IPS DF 6.9 (cell line): ENCODE data around the gene CANT1.

Experiments used
- DNase-seq: peaks from one replicate; pipeline ENCODE4 v3.0.0-alpha.2; 2013; ENCODE audit warnings: low read depth, low spot score
- H3K27ac ChIP-seq: one replicate; pipeline ENCODE4 v1.5.1; 2013; ENCODE audit warnings: low read length, control low read depth
- H3K27me3 ChIP-seq: 2 replicates; pipeline ENCODE4 v1.6.1; 2013; ENCODE audit warnings: mild to moderate bottlenecking, low read length; ENCODE audit not compliant: control insufficient read depth, insufficient read depth
- H3K36me3 ChIP-seq: 2 replicates; pipeline ENCODE4 v1.6.1; 2013; ENCODE audit warnings: low read length; ENCODE audit not compliant: control insufficient read depth, insufficient read depth
- H3K4me1 ChIP-seq: 2 replicates; pipeline ENCODE4 v1.6.1; 2013; ENCODE audit warnings: low read length; ENCODE audit not compliant: control insufficient read depth, insufficient read depth
- H3K4me3 ChIP-seq: 2 replicates; pipeline ENCODE4 v1.5.1; 2013; ENCODE audit warnings: mild to moderate bottlenecking, low read length
- H3K9me3 ChIP-seq: 2 replicates; pipeline ENCODE4 v1.6.1; 2013; ENCODE audit warnings: low read length, inconsistent platforms; ENCODE audit not compliant: control insufficient read depth, insufficient read depth
- WGBS: extraction: QIAGEN DNeasy Blood & Tissue Kit; methylation state at CpG from one replicate; pipeline ENCODE4 v1.1.7; 2013; ENCODE audit warnings: mixed read lengths, missing lambda C conversion rate; ENCODE audit not compliant: insufficient read length, insufficient coverage; 5-methylcytosine and 5-hydroxymethylcytosine counted together

Gene CANT1

GRCh38 chr17:79048826-79049755, 39.5 kb upstream of the CANT1 start:
- Histone ChIP-seq H3K4me3 (no peak overlapping the region), H3K9me3 (no peaks in the 10 kb centered on the region), H3K4me1 (no peaks in the 10 kb centered on the region), H3K36me3 (no peaks in the 10 kb centered on the region; the same call in 1 of the 2 replicates), H3K27me3 (no peaks in the 10 kb centered on the region), H3K27ac (no peak overlapping the region)
- WGBS = no CpG with 5 or more reads among the region's 21 CpGs
- DNase-seq = no peak

GRCh38 chr17:79047923-79048825, 38.6 kb upstream of the CANT1 start:
- WGBS = no CpG with 5 or more reads among the region's 41 CpGs
- no peaks in the 10 kb centered on the region for H3K9me3 ChIP-seq
- H3K36me3 ChIP-seq = no peaks in the 10 kb centered on the region; the same call in 1 of the 2 replicates
- no peaks in the 10 kb centered on the region for H3K27me3 ChIP-seq
- DNase-seq = no peak
- H3K4me3 ChIP-seq = no peak overlapping the region
- H3K4me1 ChIP-seq = no peaks in the 10 kb centered on the region
- no peak overlapping the region for H3K27ac ChIP-seq

DNA sequence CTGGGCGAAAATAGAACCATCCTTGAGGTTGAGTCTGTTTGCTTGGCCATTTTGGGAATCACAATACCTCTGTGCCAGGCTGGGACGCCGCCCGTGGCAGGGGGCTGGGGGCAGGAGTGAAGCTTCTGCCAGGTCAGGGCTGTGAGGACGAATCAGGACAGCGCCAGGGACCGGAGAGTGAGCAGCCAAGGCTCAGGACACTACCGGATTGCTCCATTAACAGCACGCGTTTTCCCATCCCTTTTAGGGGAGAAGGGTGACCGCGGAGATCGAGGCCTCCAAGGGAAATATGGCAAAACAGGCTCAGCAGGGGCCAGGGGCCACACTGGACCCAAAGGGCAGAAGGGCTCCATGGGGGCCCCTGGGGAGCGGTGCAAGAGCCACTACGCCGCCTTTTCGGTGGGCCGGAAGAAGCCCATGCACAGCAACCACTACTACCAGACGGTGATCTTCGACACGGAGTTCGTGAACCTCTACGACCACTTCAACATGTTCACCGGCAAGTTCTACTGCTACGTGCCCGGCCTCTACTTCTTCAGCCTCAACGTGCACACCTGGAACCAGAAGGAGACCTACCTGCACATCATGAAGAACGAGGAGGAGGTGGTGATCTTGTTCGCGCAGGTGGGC, 37.8 kb upstream of the CANT1 start:
- no peaks in the 10 kb centered on the region for H3K9me3 ChIP-seq
- no peaks in the 10 kb centered on the region; the same call in 1 of the 2 replicates for H3K36me3 ChIP-seq
- H3K4me1 ChIP-seq = no peaks in the 10 kb centered on the region
- no peak for DNase-seq
- no CpG with 5 or more reads among the region's 30 CpGs for WGBS
- no peaks in the 10 kb centered on the region for H3K27me3 ChIP-seq
- no peak overlapping the region for H3K4me3 ChIP-seq
- H3K27ac ChIP-seq = no peak overlapping the region

DNA sequence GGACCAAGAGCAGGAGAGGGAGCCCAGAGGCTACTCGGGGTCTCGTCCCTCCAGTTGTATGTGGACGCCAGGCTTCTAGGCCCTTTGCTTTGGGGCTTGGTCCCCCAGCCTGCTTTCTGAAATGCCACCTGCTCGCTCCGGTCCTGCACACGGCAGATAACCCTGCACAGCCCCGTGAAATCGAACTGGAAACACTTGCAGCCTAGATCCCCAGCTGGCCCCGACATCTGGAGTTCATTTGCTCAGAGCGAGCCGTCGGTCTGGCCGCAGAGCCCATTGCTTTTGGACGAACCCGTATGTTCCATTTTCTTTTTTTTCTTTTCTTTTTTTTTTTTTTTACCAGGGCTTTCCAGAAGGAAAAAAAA, 37.3 kb upstream of the CANT1 start:
- no CpG with 5 or more reads among the region's 15 CpGs for WGBS
- Histone ChIP-seq H3K36me3 (no peaks in the 10 kb centered on the region; the same call in 1 of the 2 replicates), H3K9me3 (no peaks in the 10 kb centered on the region), H3K27ac (no peak overlapping the region), H3K4me1 (no peaks in the 10 kb centered on the region), H3K27me3 (no peaks in the 10 kb centered on the region), H3K4me3 (no peak overlapping the region)
- no peak for DNase-seq

DNA sequence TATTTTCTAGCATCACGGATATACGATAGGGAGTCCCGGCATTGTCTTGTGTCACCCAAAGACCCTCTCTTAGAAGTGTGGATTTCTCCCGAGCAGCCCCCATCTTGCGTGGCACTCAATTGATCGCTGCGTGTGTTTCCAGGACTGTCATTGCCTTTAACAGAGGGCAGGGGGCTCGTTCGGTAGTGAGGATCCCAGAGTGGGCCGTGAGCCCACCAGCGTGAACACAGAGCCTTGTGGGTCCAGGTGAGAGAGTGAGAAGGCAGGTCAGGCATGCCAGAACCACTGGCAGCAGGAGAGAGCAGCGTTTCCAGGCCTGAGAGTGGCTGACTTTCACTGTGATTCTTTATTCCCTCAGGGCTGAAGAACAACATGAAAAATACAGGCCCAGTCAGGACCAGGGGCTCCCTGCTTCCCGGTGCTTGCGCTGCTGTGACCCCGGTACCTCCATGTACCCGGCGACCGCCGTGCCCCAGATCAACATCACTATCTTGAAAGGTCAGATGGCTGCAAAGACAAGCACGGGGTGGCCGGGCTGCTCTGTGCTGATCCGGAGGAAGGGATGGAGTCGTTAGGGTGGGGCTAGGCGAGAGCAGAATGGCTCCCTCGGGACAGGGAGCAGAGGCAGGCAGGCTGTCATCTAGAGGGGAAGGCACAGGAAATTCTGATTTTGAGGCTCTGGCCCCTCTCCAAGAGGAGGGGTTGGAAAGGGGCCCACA, 36.8 kb upstream of the CANT1 start:
- Histone ChIP-seq H3K27ac (no peak overlapping the region), H3K4me3 (no peak overlapping the region), H3K27me3 (no peaks in the 10 kb centered on the region), H3K36me3 (no peaks in the 10 kb centered on the region; the same call in 1 of the 2 replicates), H3K4me1 (no peaks in the 10 kb centered on the region), H3K9me3 (no peaks in the 10 kb centered on the region)
- DNase-seq = no peak
- no CpG with 5 or more reads among the region's 25 CpGs for WGBS

- H3K4me1 ChIP-seq = no peaks in the 10 kb centered on the region
- H3K4me3 ChIP-seq = no peak overlapping the region
- peak; percentile 37 for DNase-seq
- no peaks in the 10 kb centered on the region for H3K27me3 ChIP-seq
- H3K9me3 ChIP-seq = no peaks in the 10 kb centered on the region
- no peak overlapping the region for H3K27ac ChIP-seq
- no CpG with 5 or more reads among the region's 11 CpGs for WGBS
- H3K36me3 ChIP-seq = no peaks in the 10 kb centered on the region; the same call in 1 of the 2 replicates
Measured at GRCh38 chr17:79045842-79046196, 36.3 kb upstream of the CANT1 start.

- no peaks in the 10 kb centered on the region for H3K4me1 ChIP-seq
- H3K4me3 ChIP-seq = no peak overlapping the region
- H3K27ac ChIP-seq = no peak overlapping the region
- no peaks in the 10 kb centered on the region; the same call in 1 of the 2 replicates for H3K36me3 ChIP-seq
- WGBS = no CpG with 5 or more reads among the region's 15 CpGs
- H3K27me3 ChIP-seq = no peaks in the 10 kb centered on the region
- no peak for DNase-seq
- H3K9me3 ChIP-seq = no peaks in the 10 kb centered on the region
Measured at GRCh38 chr17:79045001-79045729, 35.6 kb upstream of the CANT1 start.

DNA sequence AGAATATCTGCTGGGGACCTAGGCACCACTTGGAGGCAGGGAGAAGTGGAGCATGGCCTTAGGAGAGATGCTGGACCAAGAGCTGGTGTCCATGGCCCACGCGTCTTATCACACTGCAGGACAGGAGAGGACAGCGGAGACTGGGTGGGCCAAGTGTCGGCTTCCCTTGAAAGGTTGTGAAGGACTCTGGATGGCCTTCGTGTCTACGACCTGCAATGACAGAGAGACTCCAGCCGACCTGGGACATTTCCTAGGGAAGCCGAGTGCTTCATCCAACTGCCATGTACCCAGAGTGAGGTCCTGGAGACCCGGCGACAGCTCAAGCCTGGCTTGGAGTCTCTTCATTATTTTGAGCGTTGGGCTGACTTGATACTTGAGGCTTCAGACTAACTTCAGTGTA, 34.9 kb upstream of the CANT1 start:
- no peaks in the 10 kb centered on the region; the same call in 1 of the 2 replicates for H3K36me3 ChIP-seq
- H3K4me1 ChIP-seq = no peaks in the 10 kb centered on the region
- no peaks in the 10 kb centered on the region for H3K9me3 ChIP-seq
- no CpG with 5 or more reads among the region's 11 CpGs for WGBS
- no peak for DNase-seq
- H3K27me3 ChIP-seq = no peaks in the 10 kb centered on the region
- H3K4me3 ChIP-seq = no peak overlapping the region
- H3K27ac ChIP-seq = no peak overlapping the region

DNA sequence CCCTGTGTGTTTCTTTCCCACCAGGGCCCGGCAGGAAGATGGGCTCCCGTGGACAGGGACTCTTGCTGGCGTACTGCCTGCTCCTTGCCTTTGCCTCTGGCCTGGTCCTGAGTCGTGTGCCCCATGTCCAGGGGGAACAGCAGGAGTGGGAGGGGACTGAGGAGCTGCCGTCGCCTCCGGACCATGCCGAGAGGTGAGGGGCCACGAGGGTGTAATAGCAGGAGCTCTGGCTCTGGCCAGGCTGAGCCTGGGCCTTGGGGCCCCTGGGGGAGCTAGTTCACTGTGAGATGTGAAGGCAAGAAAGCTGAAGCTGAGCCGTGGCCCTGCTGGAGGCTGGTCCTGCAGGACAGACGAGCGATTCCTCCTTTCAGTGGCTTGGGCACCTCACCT, 34.4 kb upstream of the CANT1 start:
- H3K9me3 ChIP-seq = no peaks in the 10 kb centered on the region
- H3K36me3 ChIP-seq = no peaks in the 10 kb centered on the region; the same call in 1 of the 2 replicates
- no peak for DNase-seq
- no peak overlapping the region for H3K4me3 ChIP-seq
- WGBS = no CpG with 5 or more reads among the region's 12 CpGs
- H3K4me1 ChIP-seq = no peaks in the 10 kb centered on the region
- H3K27ac ChIP-seq = no peak overlapping the region
- H3K27me3 ChIP-seq = no peaks in the 10 kb centered on the region
